ENCODE measurements around the gene CNTLN.

The CNTLN gene

GRCh38 chr9:17480966-17481365 is 346.1 kb downstream of the CNTLN start:
- H3K9me3 ChIP-seq (ENCODE audit: control insufficient read depth, low read depth, low read length), result no peaks in the 10 kb centered on the region
- H3K27me3 ChIP-seq (ENCODE audit: control insufficient read depth, insufficient read depth, low read length), result no peaks in the 10 kb centered on the region
- H3K4me1 ChIP-seq (ENCODE audit: control insufficient read depth, low read depth, low read length), result no peaks in the 10 kb centered on the region
- H3K4me3 ChIP-seq (ENCODE audit: low read length), result no peak overlapping the region
- H3K36me3 ChIP-seq (ENCODE audit: control insufficient read depth, low read depth, low read length), result no peaks in the 10 kb centered on the region
- no peak overlapping the region for H3K27ac ChIP-seq (ENCODE audit: low read length)
- no peak overlapping the region for H3K9ac ChIP-seq (ENCODE audit: low read length)

GRCh38 chr9:17481565-17481964 is 346.7 kb downstream of the CNTLN start:
- Histone ChIP-seq H3K27me3 (ENCODE audit: control insufficient read depth, insufficient read depth, low read length) (no peaks in the 10 kb centered on the region), H3K4me1 (ENCODE audit: control insufficient read depth, low read depth, low read length) (no peaks in the 10 kb centered on the region), H3K27ac (ENCODE audit: low read length) (no peak overlapping the region), H3K9ac (ENCODE audit: low read length) (no peak overlapping the region), H3K9me3 (ENCODE audit: control insufficient read depth, low read depth, low read length) (no peaks in the 10 kb centered on the region), H3K4me3 (ENCODE audit: low read length) (no peak overlapping the region), H3K36me3 (ENCODE audit: control insufficient read depth, low read depth, low read length) (no peaks in the 10 kb centered on the region)

- Histone ChIP-seq H3K9ac (ENCODE audit: low read length) (no peak overlapping the region), H3K27ac (ENCODE audit: low read length) (no peak overlapping the region), H3K9me3 (ENCODE audit: control insufficient read depth, low read depth, low read length) (no peaks in the 10 kb centered on the region), H3K4me1 (ENCODE audit: control insufficient read depth, low read depth, low read length) (no peaks in the 10 kb centered on the region), H3K27me3 (ENCODE audit: control insufficient read depth, insufficient read depth, low read length) (no peaks in the 10 kb centered on the region), H3K36me3 (ENCODE audit: control insufficient read depth, low read depth, low read length) (no peaks in the 10 kb centered on the region), H3K4me3 (ENCODE audit: low read length) (no peak overlapping the region)
Observed at GRCh38 chr9:17484906-17485305, 350.1 kb downstream of the CNTLN start.

- Histone ChIP-seq H3K9me3 (ENCODE audit: control insufficient read depth, low read depth, low read length) (no peaks in the 10 kb centered on the region), H3K9ac (ENCODE audit: low read length) (no peak overlapping the region), H3K27ac (ENCODE audit: low read length) (no peak overlapping the region), H3K4me3 (ENCODE audit: low read length) (no peak overlapping the region), H3K27me3 (ENCODE audit: control insufficient read depth, insufficient read depth, low read length) (no peaks in the 10 kb centered on the region), H3K36me3 (ENCODE audit: control insufficient read depth, low read depth, low read length) (no peaks in the 10 kb centered on the region), H3K4me1 (ENCODE audit: control insufficient read depth, low read depth, low read length) (no peaks in the 10 kb centered on the region)
Observed at GRCh38 chr9:17486396-17486795, 351.6 kb downstream of the CNTLN start.

GRCh38 chr9:17487467-17487866 is 352.6 kb downstream of the CNTLN start:
- Histone ChIP-seq H3K4me1 (ENCODE audit: control insufficient read depth, low read depth, low read length) (no peaks in the 10 kb centered on the region), H3K4me3 (ENCODE audit: low read length) (no peak overlapping the region), H3K9ac (ENCODE audit: low read length) (no peak overlapping the region), H3K9me3 (ENCODE audit: control insufficient read depth, low read depth, low read length) (no peaks in the 10 kb centered on the region), H3K36me3 (ENCODE audit: control insufficient read depth, low read depth, low read length) (no peaks in the 10 kb centered on the region), H3K27ac (ENCODE audit: low read length) (no peak overlapping the region), H3K27me3 (ENCODE audit: control insufficient read depth, insufficient read depth, low read length) (no peaks in the 10 kb centered on the region)

- Histone ChIP-seq H3K4me3 (ENCODE audit: low read length) (no peak overlapping the region), H3K9me3 (ENCODE audit: control insufficient read depth, low read depth, low read length) (no peaks in the 10 kb centered on the region), H3K27me3 (ENCODE audit: control insufficient read depth, insufficient read depth, low read length) (no peaks in the 10 kb centered on the region), H3K36me3 (ENCODE audit: control insufficient read depth, low read depth, low read length) (no peaks in the 10 kb centered on the region), H3K4me1 (ENCODE audit: control insufficient read depth, low read depth, low read length) (no peaks in the 10 kb centered on the region), H3K9ac (ENCODE audit: low read length) (no peak overlapping the region), H3K27ac (ENCODE audit: low read length) (no peak overlapping the region)
Observed at GRCh38 chr9:17488662-17489061, 353.8 kb downstream of the CNTLN start.

GRCh38 chr9:17490110-17490509 is 355.3 kb downstream of the CNTLN start:
- no peak overlapping the region for H3K4me3 ChIP-seq (ENCODE audit: low read length)
- H3K9ac ChIP-seq (ENCODE audit: low read length), result no peak overlapping the region
- H3K27ac ChIP-seq (ENCODE audit: low read length), result no peak overlapping the region

GRCh38 chr9:17491780-17492179 is 356.9 kb downstream of the CNTLN start:
- Histone ChIP-seq H3K4me3 (ENCODE audit: low read length) (no peak overlapping the region), H3K27ac (ENCODE audit: low read length) (no peak overlapping the region), H3K9ac (ENCODE audit: low read length) (no peak overlapping the region), H3K9me3 (ENCODE audit: control insufficient read depth, low read depth, low read length) (no peaks in the 10 kb centered on the region), H3K36me3 (ENCODE audit: control insufficient read depth, low read depth, low read length) (no peaks in the 10 kb centered on the region), H3K4me1 (ENCODE audit: control insufficient read depth, low read depth, low read length) (no peaks in the 10 kb centered on the region), H3K27me3 (ENCODE audit: control insufficient read depth, insufficient read depth, low read length) (no peaks in the 10 kb centered on the region)

More at GRCh38 chr9:17490110-17490509, 355.3 kb downstream of the CNTLN start:
- H3K9me3 ChIP-seq (ENCODE audit: control insufficient read depth, low read depth, low read length), result no peaks in the 10 kb centered on the region
- no peaks in the 10 kb centered on the region for H3K27me3 ChIP-seq (ENCODE audit: control insufficient read depth, insufficient read depth, low read length)
- H3K36me3 ChIP-seq (ENCODE audit: control insufficient read depth, low read depth, low read length), result no peaks in the 10 kb centered on the region
- H3K4me1 ChIP-seq (ENCODE audit: control insufficient read depth, low read depth, low read length), result no peaks in the 10 kb centered on the region

GRCh38 chr9:17503196-17503595 is 368.4 kb downstream of the CNTLN start:
- H3K27me3 ChIP-seq (ENCODE audit: control insufficient read depth, insufficient read depth, low read length), result no peaks in the 10 kb centered on the region
- no peaks in the 10 kb centered on the region for H3K36me3 ChIP-seq (ENCODE audit: control insufficient read depth, low read depth, low read length)
- H3K4me3 ChIP-seq (ENCODE audit: low read length), result no peak overlapping the region
- no peak overlapping the region for H3K27ac ChIP-seq (ENCODE audit: low read length)
- H3K4me1 ChIP-seq (ENCODE audit: control insufficient read depth, low read depth, low read length), result no peaks in the 10 kb centered on the region
- no peak overlapping the region for H3K9ac ChIP-seq (ENCODE audit: low read length)
- no peaks in the 10 kb centered on the region for H3K9me3 ChIP-seq (ENCODE audit: control insufficient read depth, low read depth, low read length)

GRCh38 chr9:17509151-17509550 is 374.3 kb downstream of the CNTLN start:
- Histone ChIP-seq H3K9ac (ENCODE audit: low read length) (no peak overlapping the region), H3K4me3 (ENCODE audit: low read length) (no peak overlapping the region), H3K9me3 (ENCODE audit: control insufficient read depth, low read depth, low read length) (no peaks in the 10 kb centered on the region), H3K36me3 (ENCODE audit: control insufficient read depth, low read depth, low read length) (no peaks in the 10 kb centered on the region), H3K4me1 (ENCODE audit: control insufficient read depth, low read depth, low read length) (no peaks in the 10 kb centered on the region), H3K27ac (ENCODE audit: low read length) (no peak overlapping the region), H3K27me3 (ENCODE audit: control insufficient read depth, insufficient read depth, low read length) (no peaks in the 10 kb centered on the region)

- Histone ChIP-seq H3K9me3 (ENCODE audit: control insufficient read depth, low read depth, low read length) (no peaks in the 10 kb centered on the region), H3K27ac (ENCODE audit: low read length) (no peak overlapping the region), H3K9ac (ENCODE audit: low read length) (no peak overlapping the region), H3K4me1 (ENCODE audit: control insufficient read depth, low read depth, low read length) (no peaks in the 10 kb centered on the region), H3K4me3 (ENCODE audit: low read length) (no peak overlapping the region), H3K36me3 (ENCODE audit: control insufficient read depth, low read depth, low read length) (no peaks in the 10 kb centered on the region), H3K27me3 (ENCODE audit: control insufficient read depth, insufficient read depth, low read length) (no peaks in the 10 kb centered on the region)
Observed at GRCh38 chr9:17509701-17510100, 374.9 kb downstream of the CNTLN start.

GRCh38 chr9:17519761-17520160 is 384.9 kb downstream of the CNTLN start:
- H3K9ac ChIP-seq (ENCODE audit: low read length), result no peak overlapping the region
- no peak overlapping the region for H3K27ac ChIP-seq (ENCODE audit: low read length)
- no peaks in the 10 kb centered on the region for H3K9me3 ChIP-seq (ENCODE audit: control insufficient read depth, low read depth, low read length)
- peaks cover 6% of the 10 kb centered on the region for H3K4me1 ChIP-seq (ENCODE audit: control insufficient read depth, low read depth, low read length)
- H3K27me3 ChIP-seq (ENCODE audit: control insufficient read depth, insufficient read depth, low read length), result no peaks in the 10 kb centered on the region
- H3K36me3 ChIP-seq (ENCODE audit: control insufficient read depth, low read depth, low read length), result no peaks in the 10 kb centered on the region
- H3K4me3 ChIP-seq (ENCODE audit: low read length), result no peak overlapping the region

All from iPS-18a (cell line).